ENCODE measurements around the gene CHST14.

The CHST14 gene

DNA sequence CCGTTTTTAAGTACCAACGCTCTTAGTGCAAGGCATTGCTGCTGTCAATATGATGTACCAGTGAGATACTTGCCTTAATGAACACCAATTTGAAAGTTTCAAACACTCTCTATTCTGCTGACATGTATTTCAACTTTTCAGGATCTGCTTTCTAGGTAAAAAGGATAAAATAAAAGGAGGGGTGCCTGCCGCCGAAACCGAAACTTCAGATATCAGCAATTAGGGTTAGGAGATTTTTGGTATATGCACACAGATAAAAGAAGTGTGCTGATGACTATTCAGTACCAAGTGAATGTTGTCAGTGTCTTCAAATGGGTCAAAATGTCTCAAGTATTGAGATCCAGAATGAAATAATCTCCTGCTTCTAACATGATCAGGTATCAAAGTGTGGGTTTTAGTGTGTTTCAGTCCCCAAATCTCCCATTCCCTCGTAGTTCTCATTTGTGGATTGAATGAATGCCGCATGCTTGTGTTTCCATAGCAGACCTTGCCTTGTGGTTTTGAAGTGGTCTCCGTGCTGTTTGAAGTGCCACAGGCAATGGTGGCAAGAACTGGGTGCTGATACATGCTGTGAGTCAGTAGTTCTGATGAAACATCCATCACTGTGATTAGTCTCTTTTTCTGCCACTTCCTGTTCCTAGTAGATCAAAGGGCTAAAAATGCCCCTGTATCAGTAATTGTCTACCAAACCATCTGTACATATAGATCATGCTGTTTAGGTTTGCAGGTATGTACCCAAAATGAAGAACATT is 22.5 kb downstream of the CHST14 start:
- no peak for DNase-seq

- no peak for DNase-seq
These were observed 24.7 kb downstream of the CHST14 start for GRCh38 chr15:40495516-40495915.

GRCh38 chr15:40498418-40498817 is 27.6 kb downstream of the CHST14 start:
- no peak for DNase-seq

DNA sequence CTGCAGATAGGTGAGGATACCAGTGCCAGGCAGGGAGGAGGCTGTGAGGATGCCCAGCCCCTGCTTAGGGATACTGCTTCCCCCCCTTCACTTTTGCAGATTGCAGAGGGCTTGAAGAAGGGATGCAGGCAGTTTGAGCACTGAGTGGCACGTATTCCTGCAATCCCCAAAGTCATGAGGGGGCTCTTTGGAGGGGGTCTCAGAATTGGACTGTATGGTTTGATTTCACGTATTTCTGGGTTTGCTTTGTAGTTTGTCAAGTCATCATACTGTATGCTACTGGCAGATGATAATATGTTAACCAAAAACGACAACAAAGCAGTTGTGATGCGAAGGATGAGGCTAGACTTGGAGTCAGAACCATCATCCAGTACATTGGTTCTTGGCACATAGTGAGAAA is 28.1 kb downstream of the CHST14 start:
- no peak for DNase-seq

- DNase-seq = no peak
These were observed 29.1 kb downstream of the CHST14 start for GRCh38 chr15:40499931-40500330.

DNA sequence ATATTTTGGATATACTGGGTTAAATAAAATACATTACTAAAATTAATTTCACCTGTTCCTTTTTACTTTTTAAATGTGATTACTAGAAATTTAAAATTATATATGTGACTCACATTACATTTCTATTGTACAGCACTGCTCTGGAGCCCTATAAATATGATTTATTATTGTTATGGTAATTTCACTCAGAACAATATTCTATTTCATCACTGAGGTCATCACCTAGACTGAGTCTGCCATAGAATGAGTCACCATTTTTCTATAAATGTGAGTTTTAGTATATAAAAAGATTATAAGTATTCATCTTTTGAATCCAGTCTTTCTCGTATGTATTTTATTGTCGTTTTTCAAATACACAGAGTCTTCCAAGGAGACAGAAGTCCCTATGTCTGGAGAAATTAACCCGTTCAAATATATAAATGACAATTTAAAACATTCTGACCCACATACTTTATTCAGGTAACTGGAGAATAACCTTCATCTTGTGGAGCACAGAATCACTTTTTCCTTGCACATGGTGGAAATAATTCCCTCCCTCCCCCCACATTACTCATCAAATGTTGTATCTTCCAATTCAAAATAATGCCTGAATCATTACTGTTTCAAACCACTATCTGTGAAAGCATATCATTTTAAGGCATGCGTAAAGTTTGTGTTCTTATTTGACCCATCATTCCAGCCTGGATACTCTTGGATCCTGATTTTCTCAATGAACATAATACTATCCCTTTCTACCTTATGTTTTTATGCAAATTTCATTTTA is 30.0 kb downstream of the CHST14 start:
- no peak for DNase-seq

DNA sequence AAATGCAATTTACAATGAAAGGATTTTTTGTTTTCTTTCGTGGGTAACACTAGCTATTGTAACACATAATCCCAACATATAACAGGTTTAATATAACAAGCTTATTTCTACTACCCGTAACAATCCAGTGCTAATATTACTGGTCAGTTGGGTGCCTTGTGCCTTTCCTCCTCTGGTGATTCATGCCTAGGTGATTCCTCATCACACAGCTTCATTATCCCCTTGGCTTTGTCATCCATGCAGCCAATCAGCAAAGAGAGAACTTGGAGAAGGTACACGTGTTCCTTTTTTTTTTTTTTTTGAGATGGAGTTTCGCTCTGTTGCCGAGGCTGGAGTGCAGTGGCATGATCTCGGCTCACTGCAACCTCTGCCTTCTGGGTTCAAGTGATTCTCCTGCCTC is 30.7 kb downstream of the CHST14 start:
- DNase-seq = no peak

GRCh38 chr15:40506964-40507571 is 36.3 kb downstream of the CHST14 start:
- peak; percentile 76 for DNase-seq

DNA sequence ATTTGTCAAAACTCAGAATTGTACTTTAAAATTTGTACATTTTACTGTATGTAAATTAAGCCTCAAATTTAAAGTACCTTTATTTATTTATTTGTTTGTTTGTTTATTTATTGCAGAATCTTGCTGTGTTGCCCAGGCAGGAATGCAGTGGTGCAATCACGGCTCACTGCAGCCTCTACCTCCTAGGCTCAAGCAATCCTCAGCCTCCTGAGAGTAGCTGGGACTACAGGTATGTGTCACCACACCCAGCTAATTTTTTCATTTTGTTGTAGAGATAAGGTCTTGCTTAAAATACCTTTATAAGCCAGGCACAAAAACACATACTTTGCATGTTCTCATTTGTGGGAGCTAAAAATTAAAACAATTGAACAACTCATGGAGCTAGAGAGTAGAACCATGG is 37.4 kb downstream of the CHST14 start:
- DNase-seq = no peak

DNA sequence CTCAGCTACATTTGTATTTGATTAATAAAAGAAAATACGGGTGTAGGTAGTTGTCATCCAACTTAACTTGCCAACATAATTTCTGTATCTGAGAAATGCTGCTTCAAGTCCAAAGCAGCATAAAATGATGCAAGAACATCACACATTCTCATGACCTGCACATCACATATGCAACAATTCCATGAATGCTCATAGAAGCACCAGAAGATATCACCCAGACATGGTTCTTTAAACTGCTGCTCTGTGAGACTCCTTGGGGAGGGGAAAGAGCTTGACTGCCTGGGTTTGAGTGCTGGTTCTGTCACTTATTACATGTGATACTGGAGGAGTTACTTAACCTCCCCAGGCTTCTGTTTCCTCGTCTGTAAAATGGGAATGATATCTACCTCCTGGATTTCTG is 39.4 kb downstream of the CHST14 start:
- DNase-seq = no peak

GRCh38 chr15:40511093-40511471 is 40.3 kb downstream of the CHST14 start:
- DNase-seq = no peak

- DNase-seq = peak; percentile 51
These were observed 40.8 kb downstream of the CHST14 start for GRCh38 chr15:40511472-40512133.

GRCh38 chr15:40512440-40512839 is 41.7 kb downstream of the CHST14 start:
- DNase-seq = no peak

DNA sequence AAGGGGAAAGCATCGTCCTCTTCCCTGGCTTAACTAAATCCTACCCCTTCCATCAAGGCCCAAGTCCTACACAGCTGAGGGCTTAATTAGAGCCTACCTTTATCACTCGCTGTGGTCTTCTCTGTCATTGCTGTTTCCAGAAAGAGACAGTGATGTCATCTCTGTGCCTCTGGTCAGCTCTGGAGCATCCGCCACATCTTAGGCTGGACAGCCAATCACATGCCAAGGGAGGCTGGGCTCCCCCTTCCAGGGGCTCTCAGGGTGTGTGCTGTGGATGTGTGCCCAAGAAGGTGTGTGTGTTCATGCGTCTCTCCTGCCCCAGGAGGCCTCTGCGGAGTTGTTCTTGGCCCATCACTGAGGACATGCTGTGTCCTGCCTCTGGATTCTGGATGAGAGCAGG is 42.8 kb downstream of the CHST14 start:
- DNase-seq = no peak

DNA sequence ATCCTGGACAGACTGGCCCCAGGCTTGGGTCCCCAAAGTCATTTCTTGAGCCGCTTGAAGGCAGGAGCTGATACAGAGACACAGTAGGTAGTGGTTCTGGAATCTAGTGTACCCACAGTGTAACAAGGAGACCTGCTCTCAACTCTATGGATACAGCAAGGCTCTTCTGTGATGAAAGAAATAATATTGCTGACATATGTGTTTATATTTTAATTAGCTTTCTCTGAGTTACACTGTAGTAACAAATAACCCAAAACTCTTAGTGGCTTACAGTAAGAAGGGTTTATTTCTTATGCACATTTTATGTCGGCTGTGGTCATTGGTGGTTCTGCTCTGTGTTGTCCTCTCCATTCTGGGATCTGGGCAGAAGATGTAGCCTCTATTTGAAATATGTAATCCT is 45.5 kb downstream of the CHST14 start:
- no peak for DNase-seq

All from NCI-H146 (cell line).